HUES64 (cell line): ENCODE results near the gene SERTAD2.

Source experiments
- H3K27ac ChIP-seq: 2 replicates; pipeline ENCODE4 v1.7.0; 2013; ENCODE audit warnings: low read depth, low read length, inconsistent platforms
- H3K27me3 ChIP-seq: 2 replicates; pipeline ENCODE4 v1.6.1; 2013; ENCODE audit warnings: mild to moderate bottlenecking, low read length; ENCODE audit not compliant: insufficient read depth
- H3K36me3 ChIP-seq: 2 replicates; pipeline ENCODE4 v1.6.1; 2013; ENCODE audit warnings: mild to moderate bottlenecking, low read length; ENCODE audit not compliant: insufficient read depth
- H3K4me1 ChIP-seq: 2 replicates; pipeline ENCODE4 v1.6.1; 2013; ENCODE audit warnings: mild to moderate bottlenecking, low read length, moderate library complexity; ENCODE audit not compliant: insufficient read depth
- H3K4me3 ChIP-seq: 2 replicates; pipeline ENCODE4 v1.5.1; 2013; ENCODE audit warnings: mild to moderate bottlenecking, low read length, moderate library complexity
- H3K9ac ChIP-seq: 2 replicates; pipeline ENCODE4 v1.6.1; 2013; ENCODE audit warnings: mild to moderate bottlenecking, low read depth, low read length
- H3K9me3 ChIP-seq: 2 replicates; pipeline ENCODE4 v1.6.1; 2013; ENCODE audit warnings: low read depth, low read length; ENCODE audit not compliant: insufficient read depth
- WGBS: fragments of 150-250, 120-280 bp; methylation state at CpG from one replicate; pipeline ENCODE4 v1.1.7; 2013; ENCODE audit warnings: missing lambda C conversion rate; 5-methylcytosine and 5-hydroxymethylcytosine counted together

The SERTAD2 gene

GRCh38 chr2:64586883-64587481 lies 66.7 kb downstream of the SERTAD2 start:
- Histone ChIP-seq H3K27me3 (no peaks in the 10 kb centered on the region), H3K9me3 (no peaks in the 10 kb centered on the region), H3K4me1 (no peaks in the 10 kb centered on the region), H3K36me3 (peaks cover 44% of the 10 kb centered on the region), H3K4me3 (no peak overlapping the region), H3K27ac (no peak overlapping the region), H3K9ac (no peak overlapping the region)
- WGBS, result 69% methylated on average over 5 of the region's 6 CpGs

- Histone ChIP-seq H3K4me1 (no peaks in the 10 kb centered on the region), H3K27me3 (no peaks in the 10 kb centered on the region), H3K9ac (no peak overlapping the region), H3K9me3 (no peaks in the 10 kb centered on the region), H3K4me3 (no peak overlapping the region), H3K27ac (no peak overlapping the region), H3K36me3 (peaks cover 38% of the 10 kb centered on the region)
- WGBS, result 94% methylated on average over 4 of the region's 4 CpGs
These were observed 67.7 kb downstream of the SERTAD2 start for GRCh38 chr2:64586054-64586453.

GRCh38 chr2:64582774-64583340 lies 70.9 kb downstream of the SERTAD2 start:
- Histone ChIP-seq H3K4me3 (no peak overlapping the region), H3K27ac (no peak overlapping the region), H3K9me3 (no peaks in the 10 kb centered on the region), H3K27me3 (no peaks in the 10 kb centered on the region), H3K4me1 (no peaks in the 10 kb centered on the region), H3K36me3 (peaks cover 35% of the 10 kb centered on the region), H3K9ac (no peak overlapping the region)
- 98% methylated on average over 5 of the region's 5 CpGs for WGBS

- no peak overlapping the region for H3K27ac ChIP-seq
- whole genome bisulfite sequencing, result 95% methylated on average over 1 of the region's 1 CpG
- H3K4me3 ChIP-seq, result no peak overlapping the region
- H3K36me3 ChIP-seq, result peaks cover 40% of the 10 kb centered on the region
- H3K9ac ChIP-seq, result no peak overlapping the region
- no peaks in the 10 kb centered on the region for H3K4me1 ChIP-seq
- H3K9me3 ChIP-seq, result no peaks in the 10 kb centered on the region
- H3K27me3 ChIP-seq, result no peaks in the 10 kb centered on the region
These were observed 71.8 kb downstream of the SERTAD2 start for GRCh38 chr2:64581777-64582539.
